HEK293 (cell line): ENCODE results near the gene SSTR3.
A peak's percentile ranks its signal among the peaks of the same experiment; 100 is the strongest.

ENCODE experiments used
- CTCF ChIA-PET: fragments of 350-600 bp; formaldehyde crosslinking; extraction: SDS; loops from one replicate; lab custom pipeline; 2021; ENCODE audit warnings: antibody characterized with exemption; lab: Yijun Ruan, JAX
- POLR2A ChIA-PET: fragments of 300-600 bp; formaldehyde crosslinking; extraction: SDS; loops from one replicate; lab custom pipeline; 2020; ENCODE audit warnings: antibody characterized with exemption, inconsistent platforms; lab: Yijun Ruan, JAX
- H3K27ac ChIP-seq: fragments of 200-500 bp; sonication (Bioruptor generic); 2 replicates; pipeline ENCODE4 v1.5.1; 2014; ENCODE audit warnings: low read depth, low read length, control low read depth, inconsistent platforms; ENCODE audit errors: extremely low read depth
- H3K36me3 ChIP-seq, 2 experiments: fragments of 200-500 bp in 1 of 2; sonication (Bioruptor generic) in 1 of 2; 1 replicate in 1 of 2; 2 replicates in 1 of 2; pipeline ENCODE4 v1.5.1; 2014 to 2017; ENCODE audit warnings: inconsistent platforms in 2 of 2, low read length in 2 of 2; ENCODE audit not compliant: control insufficient read depth in 2 of 2, insufficient read depth in 1 of 2
- H3K4me1 ChIP-seq: fragments of 200-500 bp; sonication (Bioruptor generic); 2 replicates; pipeline ENCODE4 v1.5.1; 2014; ENCODE audit warnings: mild to moderate bottlenecking, low read length, inconsistent platforms; ENCODE audit not compliant: control insufficient read depth, insufficient read depth
- H3K4me3 ChIP-seq: 2 replicates; pipeline ENCODE4 v1.5.1; 2011; ENCODE audit warnings: low read depth, mild to moderate bottlenecking, control low read depth, low read length, moderate library complexity
- H3K9me3 ChIP-seq: fragments of 200-500 bp; sonication (Bioruptor generic); 2 replicates; pipeline ENCODE4 v1.5.1; 2014; ENCODE audit warnings: low read depth, low read length, inconsistent platforms; ENCODE audit not compliant: control insufficient read depth, insufficient read depth
- BCL11A ChIP-seq: fragments of 450-650 bp; formaldehyde crosslinking; IDR thresholded peaks from 2 replicates; pipeline ENCODE4 v1.5.1; 2016; ENCODE audit warnings: low read depth, missing biosample characterization, missing genetic modification characterization
- CTCF ChIP-seq: fragments of 450-650 bp; formaldehyde crosslinking; IDR thresholded peaks from 2 replicates; pipeline ENCODE4 v1.5.1; 2016; ENCODE audit warnings: missing biosample characterization, missing genetic modification characterization
- GLIS1 ChIP-seq: fragments of 450-650 bp; formaldehyde crosslinking; IDR thresholded peaks from 2 replicates; pipeline ENCODE4 v1.5.1; 2016; ENCODE audit warnings: missing biosample characterization, missing genetic modification characterization
- GLIS2 ChIP-seq: fragments of 450-650 bp; formaldehyde crosslinking; IDR thresholded peaks from 2 replicates; pipeline ENCODE4 v1.5.1; 2016; ENCODE audit warnings: missing biosample characterization, missing genetic modification characterization
- HOXD13 ChIP-seq: sonication (generic); formaldehyde crosslinking; IDR thresholded peaks from 2 replicates; pipeline ENCODE4 v1.8.0; 2022; ENCODE audit warnings: missing genetic modification reagents, borderline replicate concordance
- KLF1 ChIP-seq: fragments of 450-650 bp; formaldehyde crosslinking; IDR thresholded peaks from 2 replicates; pipeline ENCODE4 v1.5.1; 2016; ENCODE audit warnings: missing biosample characterization, missing genetic modification characterization
- KLF17 ChIP-seq: fragments of 450-650 bp; formaldehyde crosslinking; IDR thresholded peaks from 2 replicates; pipeline ENCODE4 v1.5.1; 2016; ENCODE audit warnings: missing biosample characterization, missing genetic modification characterization
- MEIS1 ChIP-seq: sonication (generic); formaldehyde crosslinking; IDR thresholded peaks from 2 replicates; pipeline ENCODE4 v1.8.1; 2022; ENCODE audit warnings: missing genetic modification reagents, mild to moderate bottlenecking, borderline replicate concordance
- PATZ1 ChIP-seq: fragments of 450-650 bp; formaldehyde crosslinking; IDR thresholded peaks from 2 replicates; pipeline ENCODE4 v1.5.1; 2016; ENCODE audit warnings: missing biosample characterization, missing genetic modification characterization
- REPIN1 ChIP-seq: fragments of 450-650 bp; formaldehyde crosslinking; IDR thresholded peaks from 2 replicates; pipeline ENCODE4 v1.5.1; 2017; ENCODE audit warnings: missing biosample characterization, missing genetic modification characterization, low read depth
- SALL2 ChIP-seq: fragments of 450-650 bp; formaldehyde crosslinking; IDR thresholded peaks from 2 replicates; pipeline ENCODE4 v1.5.0; 2017; ENCODE audit warnings: missing biosample characterization, mild to moderate bottlenecking, missing genetic modification characterization, borderline replicate concordance
- SP2 ChIP-seq: fragments of 450-650 bp; formaldehyde crosslinking; IDR thresholded peaks from 2 replicates; pipeline ENCODE4 v1.5.1; 2016; ENCODE audit warnings: missing biosample characterization, missing genetic modification characterization
- ZBTB17 ChIP-seq: fragments of 450-650 bp; formaldehyde crosslinking; IDR thresholded peaks from 2 replicates; pipeline ENCODE4 v1.5.1; 2016; ENCODE audit warnings: missing biosample characterization, missing genetic modification characterization
- ZBTB8A ChIP-seq: fragments of 450-650 bp; formaldehyde crosslinking; IDR thresholded peaks from 2 replicates; pipeline ENCODE4 v1.5.1; 2016; ENCODE audit warnings: missing biosample characterization, missing genetic modification characterization
- ZFP3 ChIP-seq: fragments of 450-650 bp; formaldehyde crosslinking; IDR thresholded peaks from 2 replicates; pipeline ENCODE4 v1.5.1; 2016; ENCODE audit warnings: low read depth, missing biosample characterization, missing genetic modification characterization
- ZFP69B ChIP-seq: fragments of 450-650 bp; formaldehyde crosslinking; IDR thresholded peaks from 2 replicates; pipeline ENCODE4 v1.5.1; 2016; ENCODE audit warnings: missing biosample characterization, missing genetic modification characterization
- ZNF2 ChIP-seq: fragments of 450-650 bp; formaldehyde crosslinking; IDR thresholded peaks from 2 replicates; pipeline ENCODE4 v1.5.1; 2016; ENCODE audit warnings: missing biosample characterization, missing genetic modification characterization
- ZNF239 ChIP-seq: fragments of 450-650 bp; formaldehyde crosslinking; IDR thresholded peaks from 2 replicates; pipeline ENCODE4 v1.5.1; 2016; ENCODE audit warnings: missing biosample characterization, missing genetic modification characterization
- ZNF280D ChIP-seq: fragments of 450-650 bp; formaldehyde crosslinking; IDR thresholded peaks from 2 replicates; pipeline ENCODE4 v1.5.1; 2016; ENCODE audit warnings: missing biosample characterization, missing genetic modification characterization
- ZNF335 ChIP-seq: fragments of 450-650 bp; formaldehyde crosslinking; conservative IDR thresholded peaks from 2 replicates; pipeline ENCODE4 v1.5.1; 2016; ENCODE audit warnings: missing biosample characterization, missing genetic modification characterization
- ZNF530 ChIP-seq: fragments of 450-650 bp; formaldehyde crosslinking; IDR thresholded peaks from 2 replicates; pipeline ENCODE4 v1.5.1; 2016; ENCODE audit warnings: low read depth, missing biosample characterization, missing genetic modification characterization
- ZNF623 ChIP-seq: fragments of 450-650 bp; formaldehyde crosslinking; IDR thresholded peaks from 2 replicates; pipeline ENCODE4 v1.5.1; 2016; ENCODE audit warnings: missing biosample characterization, missing genetic modification characterization
- ZNF654 ChIP-seq: fragments of 450-650 bp; formaldehyde crosslinking; IDR thresholded peaks from 2 replicates; pipeline ENCODE4 v1.5.1; 2016; ENCODE audit warnings: low read depth, missing biosample characterization, missing genetic modification characterization
- ZNF677 ChIP-seq: fragments of 450-650 bp; IDR thresholded peaks from 2 replicates; pipeline ENCODE4 v1.5.0; 2018; ENCODE audit warnings: missing biosample characterization, mild to moderate bottlenecking, missing genetic modification characterization, moderate library complexity
- ZNF692 ChIP-seq: fragments of 450-650 bp; formaldehyde crosslinking; IDR thresholded peaks from 2 replicates; pipeline ENCODE4 v1.5.1; 2016; ENCODE audit warnings: missing biosample characterization, missing genetic modification characterization
- ZNF777 ChIP-seq: fragments of 450-650 bp; formaldehyde crosslinking; IDR thresholded peaks from 2 replicates; pipeline ENCODE4 v1.5.1; 2017; ENCODE audit warnings: missing biosample characterization, missing genetic modification characterization, borderline replicate concordance
- ZNF837 ChIP-seq: fragments of 450-650 bp; formaldehyde crosslinking; IDR thresholded peaks from 2 replicates; pipeline ENCODE4 v1.5.1; 2016; ENCODE audit warnings: missing biosample characterization, missing genetic modification characterization

The SSTR3 gene

GRCh38 chr22:37212174-37212906 is at the start of gene SSTR3 (continued):
- TF ChIP-seq KLF17 (tag by site-specific recombination) (0 out of 2 replicates have a peak, but pooled peaks have one; percentile 64), ZNF280D (tag by site-specific recombination) (no peak), ZNF677 (no peak), SP2 (peak; percentile 9; the same call in 1 of the 2 replicates), KLF1 (tag by site-specific recombination) (peak; percentile 57), BCL11A (no peak), ZNF239 (no peak), MEIS1 (no peak)

- no peaks in the 10 kb centered on the region for H3K4me1 ChIP-seq
- ChIA-PET POLR2A (interaction anchor here (0.5 to 1.1 kb wide), 2 partner anchors 32 to 932 kb away, joined by 3 read pairs; no protein-coding TSS in a partner anchor), CTCF (interaction anchor here (0.6 to 5.4 kb wide), 44 partner anchors 10 to 716 kb away, joined by 3 to 68 read pairs (median 5); partner anchors contain the start of gene RAC2)
- no peak overlapping the region for H3K4me3 ChIP-seq
- no peak overlapping the region for H3K27ac ChIP-seq
- no peaks in the 10 kb centered on the region for H3K9me3 ChIP-seq
- no peaks in the 10 kb centered on the region for H3K36me3 ChIP-seq
- TF ChIP-seq HOXD13 (CRISPR knock-in tag) (no peak), ZNF837 (tag by site-specific recombination) (no peak), GLIS1 (peak; percentile 54; the same call in 1 of the 2 replicates), ZBTB17 (peak; percentile 31; the same call in 1 of the 2 replicates), ZNF530 (tag by site-specific recombination) (no peak), ZNF777 (no peak), ZNF623 (no peak), ZFP3 (tag by site-specific recombination) (no peak), REPIN1 (no peak), ZNF2 (tag by site-specific recombination) (peak; percentile 56; the same call in 1 of the 2 replicates), ZBTB8A (tag by site-specific recombination) (no peak), ZNF335 (tag by site-specific recombination) (no peak), SALL2 (no peak), ZNF654 (tag by site-specific recombination) (peak; percentile 43), GLIS2 (tag by site-specific recombination) (peak; percentile 63), CTCF (tag by site-specific recombination) (peak; percentile 62), PATZ1 (tag by site-specific recombination) (no peak), KLF1 (tag by site-specific recombination) (no peak), ZNF692 (tag by site-specific recombination) (peak; percentile 63), ZFP69B (peak; percentile 78)
Measured at GRCh38 chr22:37260901-37261336, 48.6 kb upstream of the SSTR3 start.
